Lower lobe of right lung (tissue), 2 donors: ENCODE results near the gene PEF1. TPM values are rescaled to one million over a fixed set of nuclear protein-coding genes. Genes with fewer than 3 reads are reported as not detected.
A peak's percentile ranks its signal among the peaks of the same experiment; 100 is the strongest.

Experiments
- ATAC-seq, 2 donors: fragments of 200-7000 bp; cut with Tn5 transposase; one replicate each; pipeline ENCODE4 v1.9.1; 2020 to 2022; ENCODE audit warnings: mild to moderate bottlenecking in 2 of 2, moderate library complexity in 2 of 2
- DNase-seq: peaks from one replicate; pipeline ENCODE4 v3.0.0-alpha.2; 2020
- H3K27ac ChIP-seq: fragments of 200-600 bp; one replicate; pipeline ENCODE4 v1.8.0; 2022
- H3K27me3 ChIP-seq: fragments of 200-600 bp; one replicate; pipeline ENCODE4 v1.8.0; 2022; ENCODE audit warnings: low read depth
- H3K36me3 ChIP-seq: fragments of 200-600 bp; one replicate; pipeline ENCODE4 v1.8.0; 2022; ENCODE audit warnings: mild to moderate bottlenecking
- H3K4me1 ChIP-seq: fragments of 200-600 bp; one replicate; pipeline ENCODE4 v1.8.0; 2022
- H3K4me3 ChIP-seq: fragments of 200-600 bp; one replicate; pipeline ENCODE4 v1.8.0; 2022; ENCODE audit warnings: mild to moderate bottlenecking
- H3K9me3 ChIP-seq: fragments of 200-600 bp; one replicate; pipeline ENCODE4 v1.8.0; 2022
- intact Hi-C: fragments of 100-400 bp; cut with DNase I; formaldehyde crosslinking; loops from one replicate; pipeline ENCODE4 v1.11.0; 2022
- total RNA-seq: library from RNA; stranded (reverse); fragmentation: NEBNext Ultra II Directional; extraction: Animal tissue kit (Norgen Biotek cat#: 25700); gene quantifications from one replicate; pipeline ENCODE4 v1.2.1, GENCODE V29; 2021
- TF ChIP-seq, protein P1 (sequence below): fragments of 200-600 bp; IDR thresholded peaks from one replicate; pipeline ENCODE4 v1.8.0; 2022; ENCODE audit warnings: antibody characterized with exemption, mild to moderate bottlenecking
- donor health status: DM: no; HTN: yes; CAD: no; lungs with severe emphysema.

Gene PEF1
- total RNA-seq, 1 donor from 2014 or later = 61.6 TPM

- Histone ChIP-seq H3K4me1 (peaks cover 12% of the 10 kb centered on the region), H3K27ac (no peak within 1 kb of the TSS), H3K27me3 (peaks cover 19% of the 10 kb centered on the region), H3K36me3 (no peaks in the 10 kb centered on the region), H3K9me3 (no peaks in the 10 kb centered on the region), H3K4me3 (peak within 1 kb of the TSS; percentile 56)
- TF ChIP-seq, protein P1, sequence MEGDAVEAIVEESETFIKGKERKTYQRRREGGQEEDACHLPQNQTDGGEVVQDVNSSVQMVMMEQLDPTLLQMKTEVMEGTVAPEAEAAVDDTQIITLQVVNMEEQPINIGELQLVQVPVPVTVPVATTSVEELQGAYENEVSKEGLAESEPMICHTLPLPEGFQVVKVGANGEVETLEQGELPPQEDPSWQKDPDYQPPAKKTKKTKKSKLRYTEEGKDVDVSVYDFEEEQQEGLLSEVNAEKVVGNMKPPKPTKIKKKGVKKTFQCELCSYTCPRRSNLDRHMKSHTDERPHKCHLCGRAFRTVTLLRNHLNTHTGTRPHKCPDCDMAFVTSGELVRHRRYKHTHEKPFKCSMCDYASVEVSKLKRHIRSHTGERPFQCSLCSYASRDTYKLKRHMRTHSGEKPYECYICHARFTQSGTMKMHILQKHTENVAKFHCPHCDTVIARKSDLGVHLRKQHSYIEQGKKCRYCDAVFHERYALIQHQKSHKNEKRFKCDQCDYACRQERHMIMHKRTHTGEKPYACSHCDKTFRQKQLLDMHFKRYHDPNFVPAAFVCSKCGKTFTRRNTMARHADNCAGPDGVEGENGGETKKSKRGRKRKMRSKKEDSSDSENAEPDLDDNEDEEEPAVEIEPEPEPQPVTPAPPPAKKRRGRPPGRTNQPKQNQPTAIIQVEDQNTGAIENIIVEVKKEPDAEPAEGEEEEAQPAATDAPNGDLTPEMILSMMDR = no peak
- DNase-seq (no peak), ATAC-seq (peak; percentile 41 to 45)
- intact Hi-C loops = no loop called here
These were observed 27.3 kb downstream of the PEF1 start, which contains the start of gene HCRTR1 for GRCh38 chr1:31617218-31617915. Gene HCRTR1, plus strand, starts transcription at chr1:31617689. Its CDS starts 1,504 bp downstream, at chr1:31619193.

DNA sequence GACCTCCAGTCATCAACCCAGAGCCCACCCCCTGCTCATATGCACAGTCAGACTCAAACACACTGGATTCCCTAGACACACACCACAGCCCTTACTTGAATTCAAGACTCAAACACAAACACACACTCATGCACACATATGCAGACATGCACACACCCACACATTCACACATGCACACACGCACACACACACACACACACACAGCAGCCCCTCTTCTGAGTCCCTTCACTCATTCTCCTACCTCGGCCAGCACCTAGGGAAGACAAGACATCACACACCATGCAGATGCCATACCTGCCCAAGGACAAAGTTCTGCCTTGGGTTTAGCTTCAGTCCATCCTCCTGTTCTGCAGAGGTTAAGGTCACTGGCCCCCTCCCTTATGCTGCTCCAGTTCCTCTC is 28.7 kb downstream of the PEF1 start:
- intact Hi-C loops = no loop called here
- TF ChIP-seq, protein P1 = no peak
- Histone ChIP-seq H3K27ac (no peak overlapping the region), H3K4me1 (peaks cover 12% of the 10 kb centered on the region), H3K36me3 (no peaks in the 10 kb centered on the region), H3K9me3 (no peaks in the 10 kb centered on the region), H3K27me3 (peaks cover 19% of the 10 kb centered on the region), H3K4me3 (no peak overlapping the region)
- no peak for ATAC-seq
- DNase-seq = no peak

GRCh38 chr1:31615414-31615813 is 29.3 kb downstream of the PEF1 start:
- intact Hi-C loops = no loop called here
- H3K4me3 ChIP-seq = no peak overlapping the region
- H3K27me3 ChIP-seq = peaks cover 19% of the 10 kb centered on the region
- DNase-seq (no peak), ATAC-seq (no peak)
- H3K9me3 ChIP-seq = no peaks in the 10 kb centered on the region
- peaks cover 12% of the 10 kb centered on the region for H3K4me1 ChIP-seq
- TF ChIP-seq, protein P1 = no peak
- no peaks in the 10 kb centered on the region for H3K36me3 ChIP-seq
- H3K27ac ChIP-seq = no peak overlapping the region

DNA sequence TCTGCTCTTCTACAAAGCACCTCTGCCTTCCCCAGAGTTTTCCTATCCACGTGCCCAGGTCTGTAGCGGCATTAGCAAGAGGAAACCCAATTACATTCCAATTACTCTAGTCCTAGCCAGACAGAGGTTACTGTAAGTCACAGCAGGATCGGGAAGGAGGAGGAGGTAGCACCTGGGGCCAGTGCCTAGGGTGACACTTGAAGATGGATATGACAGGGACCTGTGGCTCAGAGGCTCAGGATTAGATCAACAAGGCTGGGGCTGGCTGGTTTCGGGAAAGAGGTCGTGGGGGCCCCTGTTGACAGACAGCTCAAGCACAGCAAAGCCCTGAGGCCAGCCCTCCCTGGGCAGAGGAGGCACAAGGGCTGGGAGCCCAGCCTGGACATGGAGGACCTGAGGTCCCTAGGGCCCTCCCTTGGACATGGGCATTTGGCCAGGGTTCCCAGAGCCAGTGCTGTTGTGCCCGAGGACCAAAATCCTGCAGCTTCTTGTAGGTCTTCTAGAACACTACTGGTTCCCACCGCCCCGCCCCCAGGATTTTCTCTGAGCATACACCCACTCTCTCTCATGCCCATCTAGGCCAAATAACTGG is 30.2 kb downstream of the PEF1 start:
- H3K4me3 ChIP-seq = no peak overlapping the region
- TF ChIP-seq, protein P1 = no peak
- peaks cover 19% of the 10 kb centered on the region for H3K27me3 ChIP-seq
- ATAC-seq = no peak
- no peak overlapping the region for H3K27ac ChIP-seq
- DNase-seq = no peak
- no peaks in the 10 kb centered on the region for H3K9me3 ChIP-seq
- H3K36me3 ChIP-seq = no peaks in the 10 kb centered on the region
- peaks cover 12% of the 10 kb centered on the region for H3K4me1 ChIP-seq
- intact Hi-C loops = no loop called here

GRCh38 chr1:31609514-31610118 is 35.1 kb downstream of the PEF1 start:
- H3K27ac ChIP-seq = no peak overlapping the region
- DNase-seq (no peak), ATAC-seq (no peak)
- H3K4me1 ChIP-seq = no peaks in the 10 kb centered on the region
- no peaks in the 10 kb centered on the region for H3K9me3 ChIP-seq
- intact Hi-C loops = no loop called here
- no peak overlapping the region for H3K4me3 ChIP-seq
- TF ChIP-seq, protein P1 = no peak
- H3K27me3 ChIP-seq = no peaks in the 10 kb centered on the region
- H3K36me3 ChIP-seq = no peaks in the 10 kb centered on the region
